NCI-H1105 (cell line): ENCODE measurements around the gene DRP2.
"Not testable (repeated sequence)": the region's sequence is repeated elsewhere in the genome, so short reads cannot be mapped to it uniquely, and the experiment has no call there.

ENCODE experiments used
- DNase-seq: peaks from one replicate; lab custom pipeline; 2025; lab: John Stamatoyannopoulos, UW

DRP2 gene

GRCh38 chrX:101219116-101219863 lies at the start of gene DRP2:
Gene DRP2, plus strand, starts transcription at chrX:101219786. Its CDS starts 11,862 bp downstream, at chrX:101231648.
- no peak for DNase-seq

DNA sequence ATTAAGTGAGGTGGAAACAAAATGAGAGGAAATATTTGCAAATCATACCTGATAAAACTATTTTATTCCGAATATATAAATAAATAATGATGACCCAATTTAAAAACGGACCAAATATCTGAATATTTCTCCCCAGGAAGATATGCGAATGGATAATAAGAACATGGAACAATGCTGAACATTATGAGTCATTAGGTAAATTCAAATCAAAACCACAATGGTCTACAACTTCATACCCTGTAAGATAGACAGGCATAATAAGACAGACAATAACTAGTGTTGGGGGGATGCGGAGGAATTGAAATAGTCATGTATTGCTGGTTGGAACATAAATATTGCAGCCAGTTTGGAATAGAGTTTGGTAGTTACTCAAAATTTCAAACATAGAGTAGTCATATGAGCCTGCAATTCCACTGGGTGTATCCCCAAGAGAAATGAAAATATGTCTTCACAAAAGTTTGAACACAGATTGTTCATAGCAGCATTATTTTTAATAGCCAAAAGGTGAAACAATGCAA lies 47.6 kb upstream of the DRP2 start:
- no peak for DNase-seq

DNA sequence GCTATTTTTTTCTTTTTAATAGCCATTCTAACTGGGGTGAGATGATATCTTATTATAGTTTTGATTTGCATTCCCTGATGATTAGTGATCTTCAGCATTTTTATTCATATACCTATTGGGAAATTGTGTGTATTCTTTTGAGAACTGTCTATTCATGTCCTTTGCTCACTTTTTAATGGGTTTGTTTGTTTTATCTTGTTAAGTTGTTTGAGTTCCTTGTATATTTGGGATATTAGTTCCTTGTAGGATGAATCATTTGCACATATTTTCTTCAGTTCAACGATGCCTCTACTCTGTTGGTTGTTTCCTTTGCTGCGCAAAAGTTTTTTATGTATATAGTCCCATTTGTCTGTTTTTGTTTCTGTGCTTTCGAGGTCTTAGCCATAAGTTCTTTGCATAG lies 43.1 kb upstream of the DRP2 start:
- DNase-seq = no peak

DNA sequence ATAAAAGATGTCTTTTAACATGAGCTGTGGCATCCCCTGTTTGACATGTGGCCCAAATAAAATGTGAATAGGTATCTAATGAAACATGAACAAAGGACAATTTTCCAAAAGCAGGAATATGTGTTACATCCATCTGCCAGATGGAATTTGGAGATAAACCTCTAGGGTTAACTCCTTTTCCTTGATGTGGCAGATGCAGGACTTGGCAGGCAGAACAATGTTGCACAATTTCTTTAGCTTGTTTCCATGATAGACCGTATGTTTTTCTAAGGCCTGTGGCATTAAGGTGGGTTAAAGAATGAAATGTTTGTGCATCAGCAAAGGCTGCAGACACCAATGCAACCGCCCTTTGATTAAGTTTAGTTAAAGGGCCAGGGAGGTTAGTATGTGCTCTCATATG lies 34.7 kb upstream of the DRP2 start:
- not testable (repeated sequence) for DNase-seq

DNA sequence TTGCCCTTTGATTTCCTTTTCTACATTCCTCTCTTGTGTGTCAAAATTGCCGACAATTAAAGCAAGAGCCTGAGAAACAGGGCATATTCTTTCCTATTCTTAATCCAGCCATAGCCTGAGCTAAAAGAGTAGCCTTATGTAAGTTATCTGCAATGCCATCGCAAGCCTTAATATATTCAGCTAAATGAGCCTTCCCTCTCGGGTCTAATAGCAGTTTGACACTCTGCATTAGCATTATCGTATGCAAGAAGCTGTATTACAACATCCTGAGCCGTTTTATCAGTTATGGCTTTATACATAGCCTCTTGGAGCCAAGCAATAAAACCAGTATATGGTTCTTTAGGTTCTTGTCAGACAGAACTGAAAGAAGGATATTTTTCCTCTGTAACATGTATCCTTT lies 31.6 kb upstream of the DRP2 start:
- not testable (repeated sequence) for DNase-seq

DNA sequence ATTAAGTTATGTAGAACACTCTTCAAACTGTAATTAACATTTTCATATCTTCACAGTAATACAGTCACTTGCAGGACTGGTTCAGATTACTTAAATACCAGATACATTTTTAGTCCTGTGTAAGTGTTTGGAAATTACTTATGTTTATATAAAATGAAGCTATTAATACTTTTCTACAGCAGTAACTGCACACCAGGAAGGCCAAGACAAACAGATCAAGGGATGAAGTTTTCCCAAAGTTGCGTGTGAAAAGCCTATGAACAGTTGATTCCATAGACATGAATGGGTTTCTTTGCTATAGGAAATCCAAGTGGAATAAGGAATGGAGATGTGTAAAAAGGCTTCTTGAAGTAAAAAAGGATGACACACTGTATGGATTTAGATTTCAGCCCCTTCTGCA lies 28.9 kb upstream of the DRP2 start:
- DNase-seq = no peak

- no peak for DNase-seq
Observed at GRCh38 chrX:101191217-101191750, 28.3 kb upstream of the DRP2 start.

DNA sequence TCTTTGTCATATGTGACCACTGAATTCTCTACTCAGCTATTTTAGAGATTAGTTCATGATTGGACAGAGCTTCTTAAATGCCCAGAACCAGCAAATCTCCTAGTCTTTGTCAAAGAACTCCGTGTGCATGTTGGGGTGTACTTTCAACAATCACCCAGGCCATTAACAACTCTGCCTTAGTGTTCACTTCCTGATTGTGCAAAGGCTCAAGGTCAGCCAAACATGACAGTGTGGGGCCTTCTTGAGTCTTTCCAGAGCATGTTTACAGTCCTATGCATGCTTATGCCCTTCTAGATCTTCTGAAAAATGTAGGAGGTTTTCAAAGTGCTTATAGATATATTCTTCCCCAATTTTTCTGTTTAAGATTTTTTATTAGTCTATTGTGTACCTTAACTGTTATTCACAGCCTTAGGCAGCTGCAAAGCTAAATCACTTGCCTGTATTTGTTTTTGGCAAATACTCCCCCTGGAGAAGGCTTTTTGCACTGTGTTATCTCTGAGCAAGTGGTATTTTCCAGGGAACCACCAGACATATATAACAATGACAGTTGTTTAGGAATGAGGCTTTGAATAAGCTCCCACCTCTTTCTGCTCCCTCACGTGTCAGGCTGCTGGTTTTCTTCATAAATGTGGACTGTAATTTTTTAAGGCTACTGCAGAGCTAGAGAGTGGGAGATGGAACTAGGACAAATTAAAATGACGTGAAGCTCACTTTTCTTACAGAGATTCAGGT lies 24.0 kb upstream of the DRP2 start:
- DNase-seq = no peak

GRCh38 chrX:101203761-101204351 lies 15.7 kb upstream of the DRP2 start:
- DNase-seq = no peak

GRCh38 chrX:101206471-101206870 lies 13.1 kb upstream of the DRP2 start:
- DNase-seq = no peak

GRCh38 chrX:101208152-101208905 lies 11.3 kb upstream of the DRP2 start:
- no peak for DNase-seq

GRCh38 chrX:101210630-101211029 lies 9.0 kb upstream of the DRP2 start:
- DNase-seq = no peak

GRCh38 chrX:101217689-101218088 lies 1.9 kb upstream of the DRP2 start:
- DNase-seq = no peak

GRCh38 chrX:101219864-101220346 lies 319 bp downstream of the DRP2 start:
- DNase-seq = no peak

GRCh38 chrX:101220662-101221260 lies 1.2 kb downstream of the DRP2 start:
- DNase-seq = no peak

DNA sequence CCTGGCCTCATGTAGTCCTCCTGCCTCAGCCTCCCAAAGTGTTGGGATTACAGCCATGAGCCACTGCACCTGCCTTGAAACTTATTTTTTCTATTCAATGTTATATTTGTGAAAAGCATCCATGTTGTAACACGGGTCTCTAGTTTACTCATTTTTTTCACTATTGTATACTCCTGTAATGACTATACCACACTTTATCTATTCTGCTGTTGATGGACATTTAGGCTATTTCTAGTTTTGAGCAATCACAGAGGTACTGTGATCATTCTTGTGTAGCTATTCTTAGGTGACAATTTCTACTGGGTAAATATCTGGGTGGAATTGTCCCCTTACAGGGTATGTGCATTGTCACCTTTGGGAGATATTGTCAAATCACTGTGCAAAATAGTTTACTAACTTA lies 3.6 kb downstream of the DRP2 start:
- no peak for DNase-seq

- DNase-seq = no peak
Observed at GRCh38 chrX:101229170-101229569, 9.6 kb downstream of the DRP2 start.

GRCh38 chrX:101230636-101231035 lies 11.1 kb downstream of the DRP2 start:
- DNase-seq = no peak

DNA sequence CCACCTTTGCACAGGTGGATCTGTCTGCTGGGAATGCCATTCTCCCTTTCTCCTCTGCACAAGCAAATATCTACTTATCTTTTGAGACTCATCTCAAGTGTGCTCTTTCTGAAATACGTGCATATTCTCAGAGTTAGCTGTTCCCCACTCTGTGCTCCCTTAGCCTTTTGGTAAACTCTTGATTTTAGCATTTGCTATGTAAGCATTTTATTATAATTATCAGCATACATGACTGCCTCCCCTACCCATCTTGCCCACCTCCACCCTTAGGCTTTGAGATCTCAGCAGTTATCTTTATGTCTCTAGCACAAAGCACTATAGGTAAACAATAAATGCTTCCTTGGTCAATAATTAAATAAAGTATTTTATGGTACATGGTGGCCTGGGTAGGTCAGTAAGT lies 11.5 kb downstream of the DRP2 start:
- no peak for DNase-seq

- no peak for DNase-seq
Observed at GRCh38 chrX:101232316-101232715, 12.7 kb downstream of the DRP2 start.

DNA sequence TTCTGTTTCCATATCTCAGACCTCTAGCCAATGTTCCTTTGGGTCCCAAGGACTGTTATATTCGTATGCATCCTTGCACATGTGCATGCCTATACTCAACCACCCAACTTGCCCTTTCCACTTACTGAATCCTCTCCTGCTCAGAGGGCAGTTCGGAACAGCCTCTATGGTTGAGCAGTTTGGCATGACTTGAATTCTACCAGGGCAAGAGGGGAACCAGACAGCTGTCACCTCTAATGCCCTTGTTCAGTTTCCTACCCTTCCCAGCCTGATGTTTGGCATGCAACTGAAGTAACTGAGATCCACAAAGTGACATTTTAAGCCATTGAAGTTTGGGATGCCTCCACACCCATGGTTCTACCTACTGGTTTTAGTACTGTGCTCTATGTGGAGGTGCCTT lies 17.5 kb downstream of the DRP2 start:
- no peak for DNase-seq
